HepG2 (cell line): ENCODE measurements around the gene CHD9. TPM values are rescaled to one million over a fixed set of nuclear protein-coding genes. Genes with fewer than 3 reads are reported as not detected.

Experiments used
- HDAC1 ChIP-seq: sonication (generic); formaldehyde crosslinking; IDR thresholded peaks from 2 replicates; pipeline ENCODE4 v1.5.1; 2020; ENCODE audit warnings: mild to moderate bottlenecking, missing genetic modification reagents
- HHEX ChIP-seq: IDR thresholded peaks from 2 replicates; pipeline ENCODE4 v1.6.1; 2016; ENCODE audit warnings: control low read depth
- IKZF1 ChIP-seq: fragments of 450-650 bp; IDR thresholded peaks from 2 replicates; pipeline ENCODE4 v1.7.1; 2016
- NBN ChIP-seq: fragments of 450-650 bp; conservative IDR thresholded peaks from 2 replicates; pipeline ENCODE4 v1.6.1; 2017
- TGIF2 ChIP-seq: IDR thresholded peaks from 2 replicates; pipeline ENCODE4 v1.6.1; 2016; ENCODE audit warnings: control low read depth, missing compliant biosample characterization
- ZBTB25 ChIP-seq: IDR thresholded peaks from 2 replicates; pipeline ENCODE4 v1.6.1; 2018; ENCODE audit warnings: missing genetic modification reagents
- ZNF260 ChIP-seq: sonication (generic); formaldehyde crosslinking; IDR thresholded peaks from 2 replicates; pipeline ENCODE4 v1.4.0; 2020; ENCODE audit warnings: missing genetic modification reagents, low read depth, mild to moderate bottlenecking, borderline replicate concordance
- ZNF274 ChIP-seq: sonication (generic); formaldehyde crosslinking; IDR thresholded peaks from 2 replicates; pipeline ENCODE4 v1.5.1; 2020; ENCODE audit warnings: mild to moderate bottlenecking, missing genetic modification reagents
- ZNF318 ChIP-seq: sonication (generic); formaldehyde crosslinking; IDR thresholded peaks from 2 replicates; pipeline ENCODE4 v1.4.0; 2020; ENCODE audit warnings: mild to moderate bottlenecking, missing genetic modification reagents
- ZNF329 ChIP-seq: sonication (generic); formaldehyde crosslinking; IDR thresholded peaks from 2 replicates; pipeline ENCODE4 v1.9.0; 2021; ENCODE audit warnings: low read depth, mild to moderate bottlenecking, missing genetic modification reagents
- ZNF34 ChIP-seq: sonication (generic); formaldehyde crosslinking; IDR thresholded peaks from 2 replicates; pipeline ENCODE4 v1.4.0; 2020; ENCODE audit warnings: mild to moderate bottlenecking, missing genetic modification reagents, borderline replicate concordance
- ZNF383 ChIP-seq: sonication (generic); formaldehyde crosslinking; IDR thresholded peaks from 2 replicates; pipeline ENCODE4 v1.4.0; 2020; ENCODE audit warnings: missing genetic modification reagents, mild to moderate bottlenecking, borderline replicate concordance
- ZNF589 ChIP-seq: sonication (generic); formaldehyde crosslinking; conservative IDR thresholded peaks from 2 replicates; pipeline ENCODE4 v1.8.0; 2022; ENCODE audit warnings: mild to moderate bottlenecking, moderate library complexity, missing genetic modification reagents
- ZNF792 ChIP-seq: IDR thresholded peaks from 2 replicates; pipeline ENCODE4 v1.6.1; 2016
- ZNF879 ChIP-seq: sonication (generic); formaldehyde crosslinking; IDR thresholded peaks from 2 replicates; pipeline ENCODE4 v1.8.1; 2023; ENCODE audit warnings: missing genetic modification reagents
- polyA plus RNA-seq, 8 experiments: library from polyadenylated mRNA; depleted of rRNA in 3 of 8; stranded (reverse) in 7 of 8; unstranded in 1 of 8; fragments of >200 nt; fragmentation: Illumina TruSeq in 4 of 8; extraction: Trizol in 4 of 8; gene quantifications; 2 replicates each; pipeline versions ENCODE4 v1.2.1 to v1.2.3, GENCODE V29; 2011 to 2016; ENCODE audit warnings: low read depth in 4 of 8, missing spikeins in 1 of 8, mixed read lengths in 1 of 8; ENCODE audit not compliant: insufficient read depth in 1 of 8
- total RNA-seq, 5 experiments: library from RNA; depleted of rRNA; stranded (reverse); fragments of >200 nt; fragmentation: Illumina TruSeq; extraction: Trizol; gene quantifications; 2 replicates each; pipeline ENCODE4 v1.2.3, GENCODE V29; 2016; ENCODE audit warnings: low read depth in 1 of 5
- TF ChIP-seq, protein P1 (sequence below): sonication (generic); formaldehyde crosslinking; IDR thresholded peaks from 2 replicates; pipeline ENCODE4 v1.4.0; 2020; ENCODE audit warnings: low read depth, mild to moderate bottlenecking, missing genetic modification reagents
- TF ChIP-seq, protein P2 (sequence below): sonication (generic); formaldehyde crosslinking; IDR thresholded peaks from 2 replicates; pipeline ENCODE4 v1.5.0; 2020; ENCODE audit warnings: mild to moderate bottlenecking, missing genetic modification reagents

The CHD9 gene
- total and polyA plus RNA-seq, 2 of the 13 experiments (the other 11 are each of a cell fraction or from before 2014, with no cell fraction given), result 23.4 to 27.7 TPM

DNA sequence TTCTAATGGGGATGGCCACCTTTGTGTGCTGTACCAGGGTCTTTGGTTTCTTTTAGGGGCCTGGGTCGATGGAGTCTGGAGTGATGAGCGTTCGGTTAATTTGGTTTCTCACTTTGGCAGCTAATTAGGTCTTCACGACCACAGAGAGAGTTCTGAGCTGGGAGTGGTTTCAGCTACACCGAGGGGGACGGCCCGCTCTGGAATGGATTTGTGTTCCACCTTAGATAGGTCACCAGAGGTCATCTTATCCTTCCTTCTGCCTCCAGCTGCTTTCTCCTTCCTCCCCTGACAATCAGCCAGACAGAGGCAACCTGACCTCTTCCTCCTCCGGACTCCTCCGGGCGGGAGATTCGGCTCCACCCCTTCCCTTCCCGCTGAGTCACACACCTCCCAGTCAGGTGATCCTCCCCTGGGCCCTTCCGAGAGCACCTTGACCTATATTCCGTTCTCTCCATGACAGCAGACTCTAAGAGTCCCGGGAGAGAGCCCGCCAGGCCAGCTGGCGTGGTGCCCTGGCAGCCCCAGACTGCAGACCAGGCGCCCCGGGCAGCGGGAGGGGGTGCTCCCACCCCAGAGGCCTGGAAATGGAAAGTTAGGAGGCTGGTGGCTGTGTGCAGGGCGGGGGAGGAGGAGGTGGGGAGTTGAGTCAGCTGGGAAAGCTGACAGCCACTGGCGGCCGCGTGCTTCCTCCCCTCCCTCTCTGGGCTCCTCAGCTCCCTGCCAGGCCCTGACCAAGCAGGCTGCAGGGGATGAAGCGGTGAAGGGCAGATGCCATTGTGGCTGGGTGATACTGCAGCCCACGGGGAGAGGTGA is 44.7 kb downstream of the CHD9 start (continued):
- TF ChIP-seq IKZF1 (no peak), ZBTB25 (CRISPR knock-in tag) (no peak), ZNF274 (no peak; the same call in 1 of the 2 replicates), ZNF260 (CRISPR knock-in tag) (no peak), ZNF329 (CRISPR knock-in tag) (no peak), TGIF2 (CRISPR knock-in tag) (peak; percentile 94), ZNF34 (CRISPR knock-in tag) (no peak; the same call in 1 of the 2 replicates), HHEX (no peak), HDAC1 (CRISPR knock-in tag) (peak; percentile 86; the same call in 1 of the 2 replicates), ZNF879 (no peak), ZNF792 (CRISPR knock-in tag) (peak; percentile 60; the same call in 1 of the 2 replicates), NBN (no peak), ZNF589 (CRISPR knock-in tag) (peak; percentile 31; the same call in 1 of the 2 replicates), ZNF383 (CRISPR knock-in tag) (0 out of 2 replicates have a peak, but pooled peaks have one; percentile 35), ZNF318 (no peak)
- TF ChIP-seq, protein P1, sequence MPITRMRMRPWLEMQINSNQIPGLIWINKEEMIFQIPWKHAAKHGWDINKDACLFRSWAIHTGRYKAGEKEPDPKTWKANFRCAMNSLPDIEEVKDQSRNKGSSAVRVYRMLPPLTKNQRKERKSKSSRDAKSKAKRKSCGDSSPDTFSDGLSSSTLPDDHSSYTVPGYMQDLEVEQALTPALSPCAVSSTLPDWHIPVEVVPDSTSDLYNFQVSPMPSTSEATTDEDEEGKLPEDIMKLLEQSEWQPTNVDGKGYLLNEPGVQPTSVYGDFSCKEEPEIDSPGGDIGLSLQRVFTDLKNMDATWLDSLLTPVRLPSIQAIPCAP (CRISPR knock-in tag), result no peak
- TF ChIP-seq, protein P2, sequence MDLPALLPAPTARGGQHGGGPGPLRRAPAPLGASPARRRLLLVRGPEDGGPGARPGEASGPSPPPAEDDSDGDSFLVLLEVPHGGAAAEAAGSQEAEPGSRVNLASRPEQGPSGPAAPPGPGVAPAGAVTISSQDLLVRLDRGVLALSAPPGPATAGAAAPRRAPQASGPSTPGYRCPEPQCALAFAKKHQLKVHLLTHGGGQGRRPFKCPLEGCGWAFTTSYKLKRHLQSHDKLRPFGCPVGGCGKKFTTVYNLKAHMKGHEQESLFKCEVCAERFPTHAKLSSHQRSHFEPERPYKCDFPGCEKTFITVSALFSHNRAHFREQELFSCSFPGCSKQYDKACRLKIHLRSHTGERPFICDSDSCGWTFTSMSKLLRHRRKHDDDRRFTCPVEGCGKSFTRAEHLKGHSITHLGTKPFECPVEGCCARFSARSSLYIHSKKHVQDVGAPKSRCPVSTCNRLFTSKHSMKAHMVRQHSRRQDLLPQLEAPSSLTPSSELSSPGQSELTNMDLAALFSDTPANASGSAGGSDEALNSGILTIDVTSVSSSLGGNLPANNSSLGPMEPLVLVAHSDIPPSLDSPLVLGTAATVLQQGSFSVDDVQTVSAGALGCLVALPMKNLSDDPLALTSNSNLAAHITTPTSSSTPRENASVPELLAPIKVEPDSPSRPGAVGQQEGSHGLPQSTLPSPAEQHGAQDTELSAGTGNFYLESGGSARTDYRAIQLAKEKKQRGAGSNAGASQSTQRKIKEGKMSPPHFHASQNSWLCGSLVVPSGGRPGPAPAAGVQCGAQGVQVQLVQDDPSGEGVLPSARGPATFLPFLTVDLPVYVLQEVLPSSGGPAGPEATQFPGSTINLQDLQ (CRISPR knock-in tag), result no peak
